Mesothelial cell of epicardium (in vitro differentiated cells): ENCODE measurements around the gene CASP10. TPM values are rescaled to one million over a fixed set of nuclear protein-coding genes. Genes with fewer than 3 reads are reported as not detected.

ENCODE experiments used
- DNase-seq, 2 experiments: peaks; one replicate each; pipeline ENCODE4 v3.0.0; 2021; ENCODE audit warnings: low spot score in 2 of 2; ENCODE audit not compliant: unreplicated experiment in 2 of 2
- H3K27ac Mint-ChIP-seq: 2 replicates; pipeline ENCODE4 v1.8.0; 2021; ENCODE audit warnings: mixed read lengths
- H3K27me3 Mint-ChIP-seq: 2 replicates; pipeline ENCODE4 v1.8.0; 2021; ENCODE audit warnings: low read depth, mixed read lengths
- H3K36me3 Mint-ChIP-seq: 2 replicates; pipeline ENCODE4 v1.8.0; 2021; ENCODE audit warnings: mixed read lengths
- H3K4me1 Mint-ChIP-seq: 2 replicates; pipeline ENCODE4 v1.8.0; 2021; ENCODE audit warnings: mixed read lengths
- H3K4me3 Mint-ChIP-seq: 2 replicates; pipeline ENCODE4 v1.8.0; 2021; ENCODE audit warnings: mild to moderate bottlenecking, moderate library complexity, mixed read lengths
- H3K9me3 Mint-ChIP-seq: 2 replicates; pipeline ENCODE4 v1.8.0; 2021; ENCODE audit warnings: mixed read lengths
- total RNA-seq: library from RNA; stranded (reverse); gene quantifications from 3 replicates; pipeline ENCODE4 v1.2.1, GENCODE V29; 2021
- TF ChIP-seq, protein P1 (sequence below): fragments of 200-600 bp; sonication (generic); IDR thresholded peaks from one replicate; pipeline ENCODE4 v1.5.0; 2021; ENCODE audit warnings: antibody characterized with exemption; ENCODE audit not compliant: unreplicated experiment

The CASP10 gene
- total RNA-seq, 1 donor from 2014 or later: 3.1 TPM

GRCh38 chr2:201204655-201205514, 21.9 kb downstream of the CASP10 start:
- TF ChIP-seq, protein P1, sequence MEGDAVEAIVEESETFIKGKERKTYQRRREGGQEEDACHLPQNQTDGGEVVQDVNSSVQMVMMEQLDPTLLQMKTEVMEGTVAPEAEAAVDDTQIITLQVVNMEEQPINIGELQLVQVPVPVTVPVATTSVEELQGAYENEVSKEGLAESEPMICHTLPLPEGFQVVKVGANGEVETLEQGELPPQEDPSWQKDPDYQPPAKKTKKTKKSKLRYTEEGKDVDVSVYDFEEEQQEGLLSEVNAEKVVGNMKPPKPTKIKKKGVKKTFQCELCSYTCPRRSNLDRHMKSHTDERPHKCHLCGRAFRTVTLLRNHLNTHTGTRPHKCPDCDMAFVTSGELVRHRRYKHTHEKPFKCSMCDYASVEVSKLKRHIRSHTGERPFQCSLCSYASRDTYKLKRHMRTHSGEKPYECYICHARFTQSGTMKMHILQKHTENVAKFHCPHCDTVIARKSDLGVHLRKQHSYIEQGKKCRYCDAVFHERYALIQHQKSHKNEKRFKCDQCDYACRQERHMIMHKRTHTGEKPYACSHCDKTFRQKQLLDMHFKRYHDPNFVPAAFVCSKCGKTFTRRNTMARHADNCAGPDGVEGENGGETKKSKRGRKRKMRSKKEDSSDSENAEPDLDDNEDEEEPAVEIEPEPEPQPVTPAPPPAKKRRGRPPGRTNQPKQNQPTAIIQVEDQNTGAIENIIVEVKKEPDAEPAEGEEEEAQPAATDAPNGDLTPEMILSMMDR: no peak
- DNase-seq: no peak
- Mint-ChIP-seq H3K4me1 (peaks cover 11% of the 10 kb centered on the region), H3K9me3 (no peaks in the 10 kb centered on the region), H3K27me3 (no peaks in the 10 kb centered on the region), H3K4me3 (no peak overlapping the region), H3K27ac (no peak overlapping the region), H3K36me3 (no peaks in the 10 kb centered on the region)

DNA sequence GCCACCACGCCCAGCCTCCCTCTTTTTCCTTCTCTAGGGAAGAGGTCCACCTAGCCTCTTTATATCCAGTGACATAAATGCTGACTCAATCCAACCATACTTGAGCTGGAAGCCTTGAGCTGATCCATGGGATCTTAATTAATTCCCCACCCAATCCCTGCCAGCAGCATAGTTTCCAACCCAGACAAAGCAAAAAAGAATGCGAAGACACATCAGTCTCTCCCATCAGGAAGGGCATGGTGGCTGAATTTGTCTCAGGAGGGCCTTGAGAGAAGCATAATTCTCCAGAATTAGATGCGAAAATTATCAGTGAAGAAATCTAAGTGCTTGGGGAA, 22.5 kb downstream of the CASP10 start:
- H3K9me3 Mint-ChIP-seq: no peaks in the 10 kb centered on the region
- H3K27me3 Mint-ChIP-seq: no peaks in the 10 kb centered on the region
- no peak overlapping the region for H3K4me3 Mint-ChIP-seq
- H3K4me1 Mint-ChIP-seq: peaks cover 7% of the 10 kb centered on the region
- no peak overlapping the region for H3K27ac Mint-ChIP-seq
- TF ChIP-seq, protein P1: no peak
- H3K36me3 Mint-ChIP-seq: no peaks in the 10 kb centered on the region
- DNase-seq: no peak

- H3K4me1 Mint-ChIP-seq: peaks cover 5% of the 10 kb centered on the region
- no peak overlapping the region for H3K27ac Mint-ChIP-seq
- TF ChIP-seq, protein P1: no peak
- H3K36me3 Mint-ChIP-seq: no peaks in the 10 kb centered on the region
- H3K9me3 Mint-ChIP-seq: no peaks in the 10 kb centered on the region
- no peak overlapping the region for H3K4me3 Mint-ChIP-seq
- H3K27me3 Mint-ChIP-seq: no peaks in the 10 kb centered on the region
- DNase-seq: no peak
These were observed 25.8 kb downstream of the CASP10 start for GRCh38 chr2:201208563-201209252.

- TF ChIP-seq, protein P1: no peak
- no peak for DNase-seq
- no peak overlapping the region for H3K27ac Mint-ChIP-seq
- H3K27me3 Mint-ChIP-seq: no peaks in the 10 kb centered on the region
- no peak overlapping the region for H3K4me3 Mint-ChIP-seq
- no peaks in the 10 kb centered on the region for H3K9me3 Mint-ChIP-seq
- peaks cover 19% of the 10 kb centered on the region for H3K4me1 Mint-ChIP-seq
- H3K36me3 Mint-ChIP-seq: no peaks in the 10 kb centered on the region
These were observed 33.0 kb downstream of the CASP10 start for GRCh38 chr2:201215963-201216362.

GRCh38 chr2:201216918-201217317, 34.0 kb downstream of the CASP10 start:
- Mint-ChIP-seq H3K27ac (no peak overlapping the region), H3K27me3 (no peaks in the 10 kb centered on the region), H3K36me3 (no peaks in the 10 kb centered on the region), H3K4me1 (peaks cover 23% of the 10 kb centered on the region), H3K4me3 (no peak overlapping the region), H3K9me3 (no peaks in the 10 kb centered on the region)
- TF ChIP-seq, protein P1: no peak
- no peak for DNase-seq
